GM13976 (cell line): ENCODE data around the gene CFHR3.

Source experiments
- DNase-seq: peaks from one replicate; pipeline ENCODE4 v3.0.0; 2012; ENCODE audit warnings: low spot score
- CTCF ChIP-seq: IDR thresholded peaks from 2 replicates; pipeline ENCODE4 v1.5.1; 2012; ENCODE audit warnings: borderline replicate concordance, mild to moderate bottlenecking; ENCODE audit not compliant: insufficient read depth; ENCODE audit errors: extremely low read depth, missing control alignments, control extremely low read depth
- in situ Hi-C: fragments of 300-500 bp; cut with MboI; formaldehyde crosslinking; loops from one replicate; pipeline ENCODE4 v1.12.0; 2022; ENCODE audit warnings: low sequenced_read_pairs, mixed read lengths, inconsistent platforms; ENCODE audit not compliant: unreplicated experiment

Gene CFHR3

GRCh38 chr1:196774603-196775002 lies at the start of gene CFHR3:
Gene CFHR3 (plus strand): TSS chr1:196774840. CDS start chr1:196774887, 47 bp downstream.
- no peak for TF ChIP-seq CTCF
- in situ Hi-C loops: no loop called here
- no peak for DNase-seq

GRCh38 chr1:196732526-196732925 lies 42.1 kb upstream of the CFHR3 start:
- DNase-seq: no peak
- in situ Hi-C loops: no loop called here
- no peak for TF ChIP-seq CTCF

GRCh38 chr1:196733091-196733970 lies 41.3 kb upstream of the CFHR3 start:
- no peak for TF ChIP-seq CTCF
- no peak for DNase-seq
- in situ Hi-C loops: no loop called here

GRCh38 chr1:196734006-196734405 lies 40.6 kb upstream of the CFHR3 start:
- in situ Hi-C loops: no loop called here
- no peak for TF ChIP-seq CTCF
- DNase-seq: no peak

GRCh38 chr1:196734460-196734859 lies 40.2 kb upstream of the CFHR3 start:
- DNase-seq: no peak
- no peak for TF ChIP-seq CTCF
- in situ Hi-C loops: no loop called here

- TF ChIP-seq CTCF: no peak
- in situ Hi-C loops: no loop called here
- DNase-seq: no peak
Observed at GRCh38 chr1:196738730-196739129, 35.9 kb upstream of the CFHR3 start.
